ENCODE data around the gene ZNF212.

ZNF212 gene

GRCh38 chr7:149220534-149220933, 18.9 kb upstream of the ZNF212 start:
- Histone ChIP-seq H3K27ac (ENCODE audit: extremely low read depth, low read depth, low read length) (no peak overlapping the region), H3K4me1 (ENCODE audit: control insufficient read depth, insufficient read depth, low read length) (no peaks in the 10 kb centered on the region), H3K36me3 (ENCODE audit: control insufficient read depth in 2 of 2, insufficient read depth in 1 of 2, low read length in 2 of 2) (peaks cover 28 to 91% of the 10 kb centered on the region in 2 experiments; a peak in 2 of 3 replicates), H3K9me3 (ENCODE audit: control insufficient read depth, insufficient read depth, low read depth, low read length) (no peaks in the 10 kb centered on the region), H3K4me3 (ENCODE audit: low read depth, low read length) (no peak overlapping the region)
- ChIA-PET CTCF (no interaction called here), POLR2A (no interaction called here)
- TF ChIP-seq ZNF433 (tag by site-specific recombination; IDR thresholded peaks at IDR 0.05; ENCODE audit: low read depth) (no peak), ZNF521 (tag by site-specific recombination; IDR thresholded peaks at IDR 0.05) (no peak), ZNF560 (tag by site-specific recombination; IDR thresholded peaks at IDR 0.05; ENCODE audit: borderline replicate concordance) (no peak), ZNF24 (tag by site-specific recombination; IDR thresholded peaks at IDR 0.05) (no peak), ZFHX2 (tag by site-specific recombination; conservative IDR thresholded peaks at IDR 0.05) (no peak), ZNF155 (tag by site-specific recombination; IDR thresholded peaks at IDR 0.05) (no peak), ZNF362 (tag by site-specific recombination; IDR thresholded peaks at IDR 0.05) (no peak), ZSCAN16 (tag by site-specific recombination; IDR thresholded peaks at IDR 0.05) (no peak), WT1 (tag by site-specific recombination; IDR thresholded peaks at IDR 0.05) (no peak), ZBTB10 (tag by site-specific recombination; IDR thresholded peaks at IDR 0.05) (no peak), ZNF341 (tag by site-specific recombination; IDR thresholded peaks at IDR 0.05; ENCODE audit: low read depth) (no peak), ZSCAN18 (tag by site-specific recombination; IDR thresholded peaks at IDR 0.05) (no peak), ZFP69B (tag by site-specific recombination; IDR thresholded peaks at IDR 0.05) (no peak), ZNF830 (tag by site-specific recombination; IDR thresholded peaks at IDR 0.05; ENCODE audit: low read depth) (no peak)
- TF ChIP-seq, protein P1, sequence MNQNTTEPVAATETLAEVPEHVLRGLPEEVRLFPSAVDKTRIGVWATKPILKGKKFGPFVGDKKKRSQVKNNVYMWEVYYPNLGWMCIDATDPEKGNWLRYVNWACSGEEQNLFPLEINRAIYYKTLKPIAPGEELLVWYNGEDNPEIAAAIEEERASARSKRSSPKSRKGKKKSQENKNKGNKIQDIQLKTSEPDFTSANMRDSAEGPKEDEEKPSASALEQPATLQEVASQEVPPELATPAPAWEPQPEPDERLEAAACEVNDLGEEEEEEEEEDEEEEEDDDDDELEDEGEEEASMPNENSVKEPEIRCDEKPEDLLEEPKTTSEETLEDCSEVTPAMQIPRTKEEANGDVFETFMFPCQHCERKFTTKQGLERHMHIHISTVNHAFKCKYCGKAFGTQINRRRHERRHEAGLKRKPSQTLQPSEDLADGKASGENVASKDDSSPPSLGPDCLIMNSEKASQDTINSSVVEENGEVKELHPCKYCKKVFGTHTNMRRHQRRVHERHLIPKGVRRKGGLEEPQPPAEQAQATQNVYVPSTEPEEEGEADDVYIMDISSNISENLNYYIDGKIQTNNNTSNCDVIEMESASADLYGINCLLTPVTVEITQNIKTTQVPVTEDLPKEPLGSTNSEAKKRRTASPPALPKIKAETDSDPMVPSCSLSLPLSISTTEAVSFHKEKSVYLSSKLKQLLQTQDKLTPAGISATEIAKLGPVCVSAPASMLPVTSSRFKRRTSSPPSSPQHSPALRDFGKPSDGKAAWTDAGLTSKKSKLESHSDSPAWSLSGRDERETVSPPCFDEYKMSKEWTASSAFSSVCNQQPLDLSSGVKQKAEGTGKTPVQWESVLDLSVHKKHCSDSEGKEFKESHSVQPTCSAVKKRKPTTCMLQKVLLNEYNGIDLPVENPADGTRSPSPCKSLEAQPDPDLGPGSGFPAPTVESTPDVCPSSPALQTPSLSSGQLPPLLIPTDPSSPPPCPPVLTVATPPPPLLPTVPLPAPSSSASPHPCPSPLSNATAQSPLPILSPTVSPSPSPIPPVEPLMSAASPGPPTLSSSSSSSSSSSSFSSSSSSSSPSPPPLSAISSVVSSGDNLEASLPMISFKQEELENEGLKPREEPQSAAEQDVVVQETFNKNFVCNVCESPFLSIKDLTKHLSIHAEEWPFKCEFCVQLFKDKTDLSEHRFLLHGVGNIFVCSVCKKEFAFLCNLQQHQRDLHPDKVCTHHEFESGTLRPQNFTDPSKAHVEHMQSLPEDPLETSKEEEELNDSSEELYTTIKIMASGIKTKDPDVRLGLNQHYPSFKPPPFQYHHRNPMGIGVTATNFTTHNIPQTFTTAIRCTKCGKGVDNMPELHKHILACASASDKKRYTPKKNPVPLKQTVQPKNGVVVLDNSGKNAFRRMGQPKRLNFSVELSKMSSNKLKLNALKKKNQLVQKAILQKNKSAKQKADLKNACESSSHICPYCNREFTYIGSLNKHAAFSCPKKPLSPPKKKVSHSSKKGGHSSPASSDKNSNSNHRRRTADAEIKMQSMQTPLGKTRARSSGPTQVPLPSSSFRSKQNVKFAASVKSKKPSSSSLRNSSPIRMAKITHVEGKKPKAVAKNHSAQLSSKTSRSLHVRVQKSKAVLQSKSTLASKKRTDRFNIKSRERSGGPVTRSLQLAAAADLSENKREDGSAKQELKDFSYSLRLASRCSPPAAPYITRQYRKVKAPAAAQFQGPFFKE (tag by site-specific recombination; IDR thresholded peaks at IDR 0.05; ENCODE audit: borderline replicate concordance): no peak

All from HEK293 (cell line).